ENCODE measurements around the gene KIF7.

The KIF7 gene

DNA sequence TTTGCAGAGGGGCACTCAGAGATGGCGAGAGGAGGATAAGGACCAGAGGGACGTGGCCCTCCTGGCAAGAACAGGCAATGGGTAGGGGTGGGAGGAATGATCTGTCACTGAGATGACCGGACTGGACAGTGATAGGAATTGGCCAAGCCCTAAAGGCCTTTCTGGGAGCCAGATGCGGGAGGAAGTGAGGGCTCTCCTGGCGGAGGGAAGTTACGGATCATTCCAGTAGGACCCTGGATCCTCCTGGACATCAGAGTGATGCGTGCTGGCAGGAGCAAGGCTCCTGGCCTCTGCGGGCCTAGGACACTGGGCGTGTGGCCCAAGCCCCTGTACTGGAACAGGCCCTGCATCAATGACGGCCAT, 23.4 kb downstream of the KIF7 start:
- Histone ChIP-seq H3K4me3 (ENCODE audit: insufficient read depth in 1 of 2, low read depth in 1 of 2, low read length in 2 of 2) (no peak overlapping the region), H3K9ac (ENCODE audit: low read length) (no peak overlapping the region), H3K18ac (ENCODE audit: low read depth in 1 of 2, low read length in 2 of 2) (no peak overlapping the region), H3K79me1 (replicated peaks; ENCODE audit: low read length, poor library complexity, severe bottlenecking) (no peaks in the 10 kb centered on the region), H3K4me2 (ENCODE audit: low read length, poor library complexity, severe bottlenecking) (no peak overlapping the region), H2BK15ac (ENCODE audit: low read depth, poor library complexity, severe bottlenecking) (no peak overlapping the region), H3K36me3 (ENCODE audit: control insufficient read depth in 1 of 2, insufficient read depth in 2 of 2, low read depth in 1 of 2, low read length in 2 of 2) (peaks cover 66 to 67% of the 10 kb centered on the region in 2 experiments), H2BK5ac (ENCODE audit: low read depth, low read length, poor library complexity, severe bottlenecking) (no peak overlapping the region), H3K4me1 (ENCODE audit: control insufficient read depth, insufficient read depth, low read depth, low read length) (no peaks in the 10 kb centered on the region), H3K9me3 (ENCODE audit: control insufficient read depth, low read length) (no peaks in the 10 kb centered on the region), H4K91ac (ENCODE audit: low read length) (no peak overlapping the region), H2BK12ac (ENCODE audit: low read length in 2 of 2) (no peak overlapping the region), H3K27me3 (ENCODE audit: control insufficient read depth in 1 of 2, insufficient read depth in 1 of 2, low read length in 2 of 2) (no peaks in the 10 kb centered on the region), H4K8ac (ENCODE audit: low read length) (no peak overlapping the region), H2AFZ (ENCODE audit: low read depth, low read length) (no peak overlapping the region), H3K4ac (ENCODE audit: low read depth in 1 of 2, low read length in 2 of 2) (no peak overlapping the region), H3K27ac (ENCODE audit: low read length, poor library complexity, severe bottlenecking) (no peak overlapping the region), H2BK120ac (ENCODE audit: low read depth, low read length) (no peak overlapping the region), H3K14ac (ENCODE audit: low read length in 2 of 2) (no peak overlapping the region), H3K23ac (ENCODE audit: low read length in 2 of 2) (no peak overlapping the region), H2AK5ac (ENCODE audit: low read length, severe bottlenecking) (no peak overlapping the region)
- no peak for DNase-seq
- WGBS, result 87% methylated on average over 10 of the region's 10 CpGs

DNA sequence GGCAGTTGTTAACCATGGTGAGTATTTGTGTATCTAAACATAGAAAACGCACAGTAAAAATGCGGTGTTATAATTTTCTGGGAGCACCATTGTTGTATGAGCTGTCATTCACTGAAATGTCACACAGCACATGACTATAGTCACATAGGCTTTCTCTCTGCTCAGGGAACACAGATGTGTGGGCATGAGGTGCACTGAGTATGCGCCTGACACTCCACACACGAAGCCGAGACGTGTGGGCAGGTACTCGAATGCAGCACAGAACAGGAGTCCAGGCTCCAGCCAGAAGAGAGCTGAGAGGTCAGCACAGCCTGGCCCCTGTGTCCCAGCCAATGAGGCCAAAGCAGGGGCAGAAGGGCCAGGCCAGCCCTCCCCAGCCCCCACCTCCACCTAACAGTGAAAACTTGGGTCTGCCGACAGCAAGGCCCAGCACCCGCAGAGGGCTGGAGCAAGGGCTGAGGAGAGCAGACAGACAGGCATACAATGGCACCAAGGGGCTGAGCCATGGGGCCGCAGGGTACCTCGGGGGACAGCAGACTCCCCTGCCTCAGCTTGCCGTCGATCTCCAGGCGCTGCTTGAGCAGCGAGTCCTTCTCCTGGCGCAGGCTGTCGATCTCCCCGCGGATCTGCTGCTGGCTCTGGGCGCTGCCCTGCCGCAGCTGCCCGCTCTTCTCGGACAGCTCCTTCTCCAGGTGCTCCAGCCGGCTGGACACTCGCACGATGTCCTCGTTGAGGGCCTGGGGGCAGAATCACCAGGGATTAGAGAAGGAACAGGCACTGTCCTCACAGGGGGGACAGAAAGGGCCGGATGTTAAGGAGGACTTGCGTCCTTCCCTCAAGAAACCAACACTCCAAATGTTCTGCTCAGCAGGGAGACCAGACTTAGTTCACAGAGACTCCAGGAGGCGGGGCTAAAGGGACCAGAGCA, 24.0 kb downstream of the KIF7 start:
- Histone ChIP-seq H2BK5ac (ENCODE audit: low read depth, low read length, poor library complexity, severe bottlenecking) (no peak overlapping the region), H3K9ac (ENCODE audit: low read length) (no peak overlapping the region), H2AK5ac (ENCODE audit: low read length, severe bottlenecking) (no peak overlapping the region), H2AFZ (ENCODE audit: low read depth, low read length) (no peak overlapping the region), H3K27me3 (ENCODE audit: control insufficient read depth in 1 of 2, insufficient read depth in 1 of 2, low read length in 2 of 2) (no peaks in the 10 kb centered on the region), H4K91ac (ENCODE audit: low read length) (no peak overlapping the region), H3K18ac (ENCODE audit: low read depth in 1 of 2, low read length in 2 of 2) (no peak overlapping the region), H3K23ac (ENCODE audit: low read length in 2 of 2) (no peak overlapping the region), H3K4me2 (ENCODE audit: low read length, poor library complexity, severe bottlenecking) (no peak overlapping the region), H3K36me3 (ENCODE audit: control insufficient read depth in 1 of 2, insufficient read depth in 2 of 2, low read depth in 1 of 2, low read length in 2 of 2) (peaks cover 73 to 74% of the 10 kb centered on the region in 2 experiments), H2BK12ac (ENCODE audit: low read length in 2 of 2) (no peak overlapping the region), H3K4me3 (ENCODE audit: insufficient read depth in 1 of 2, low read depth in 1 of 2, low read length in 2 of 2) (no peak overlapping the region), H3K27ac (ENCODE audit: low read length, poor library complexity, severe bottlenecking) (no peak overlapping the region), H3K4me1 (ENCODE audit: control insufficient read depth, insufficient read depth, low read depth, low read length) (no peaks in the 10 kb centered on the region), H2BK15ac (ENCODE audit: low read depth, poor library complexity, severe bottlenecking) (no peak overlapping the region), H3K14ac (ENCODE audit: low read length in 2 of 2) (no peak overlapping the region), H4K8ac (ENCODE audit: low read length) (no peak overlapping the region), H2BK120ac (ENCODE audit: low read depth, low read length) (no peak overlapping the region), H3K79me1 (replicated peaks; ENCODE audit: low read length, poor library complexity, severe bottlenecking) (no peaks in the 10 kb centered on the region), H3K9me3 (ENCODE audit: control insufficient read depth, low read length) (no peaks in the 10 kb centered on the region), H3K4ac (ENCODE audit: low read depth in 1 of 2, low read length in 2 of 2) (no peak overlapping the region)
- no peak for DNase-seq
- 92% methylated on average over 30 of the region's 30 CpGs for WGBS

DNA sequence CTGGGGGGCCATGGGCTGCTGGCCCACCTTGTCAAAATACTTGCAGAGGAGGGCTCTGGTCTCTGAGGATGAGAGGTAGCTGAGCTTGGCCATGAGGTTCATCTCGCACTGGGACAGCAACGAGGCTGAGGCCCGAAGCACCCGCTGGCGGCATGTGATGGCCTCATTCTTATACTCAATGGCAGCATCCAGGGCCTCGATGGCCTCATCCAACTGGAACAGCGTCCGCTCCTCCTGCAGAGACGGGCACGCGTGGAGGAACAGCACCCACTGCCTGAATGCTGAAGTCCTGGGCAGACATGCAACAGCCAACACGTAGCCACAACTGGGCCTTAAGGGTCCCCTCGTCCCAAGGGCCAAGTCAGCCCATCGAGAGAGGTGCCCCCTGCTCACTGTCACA, 25.0 kb downstream of the KIF7 start:
- no peaks in the 10 kb centered on the region for H3K4me1 ChIP-seq (ENCODE audit: control insufficient read depth, insufficient read depth, low read depth, low read length)
- no peaks in the 10 kb centered on the region for H3K27me3 ChIP-seq (ENCODE audit: control insufficient read depth in 1 of 2, insufficient read depth in 1 of 2, low read length in 2 of 2)
- H3K9me3 ChIP-seq (ENCODE audit: control insufficient read depth, low read length), result no peaks in the 10 kb centered on the region
- H2BK120ac ChIP-seq (ENCODE audit: low read depth, low read length), result no peak overlapping the region
- no peak overlapping the region for H2AK5ac ChIP-seq (ENCODE audit: low read length, severe bottlenecking)
- no peak overlapping the region for H3K4ac ChIP-seq (ENCODE audit: low read depth in 1 of 2, low read length in 2 of 2)
- no peak overlapping the region for H3K27ac ChIP-seq (ENCODE audit: low read length, poor library complexity, severe bottlenecking)
- H3K79me1 ChIP-seq (replicated peaks; ENCODE audit: low read length, poor library complexity, severe bottlenecking), result peaks cover 3% of the 10 kb centered on the region
- no peak overlapping the region for H3K18ac ChIP-seq (ENCODE audit: low read depth in 1 of 2, low read length in 2 of 2)
- no peak overlapping the region for H3K4me2 ChIP-seq (ENCODE audit: low read length, poor library complexity, severe bottlenecking)
- H3K14ac ChIP-seq (ENCODE audit: low read length in 2 of 2), result no peak overlapping the region
- no peak overlapping the region for H2AFZ ChIP-seq (ENCODE audit: low read depth, low read length)
- no peak overlapping the region for H2BK5ac ChIP-seq (ENCODE audit: low read depth, low read length, poor library complexity, severe bottlenecking)
- WGBS, result 90% methylated on average over 14 of the region's 14 CpGs
- no peak for DNase-seq
- H4K91ac ChIP-seq (ENCODE audit: low read length), result no peak overlapping the region
- no peak overlapping the region for H4K8ac ChIP-seq (ENCODE audit: low read length)
- H3K4me3 ChIP-seq (ENCODE audit: insufficient read depth in 1 of 2, low read depth in 1 of 2, low read length in 2 of 2), result no peak overlapping the region
- no peak overlapping the region for H2BK15ac ChIP-seq (ENCODE audit: low read depth, poor library complexity, severe bottlenecking)
- no peak overlapping the region for H3K9ac ChIP-seq (ENCODE audit: low read length)
- H3K23ac ChIP-seq (ENCODE audit: low read length in 2 of 2), result no peak overlapping the region
- peaks cover 82 to 84% of the 10 kb centered on the region in 2 experiments for H3K36me3 ChIP-seq (ENCODE audit: control insufficient read depth in 1 of 2, insufficient read depth in 2 of 2, low read depth in 1 of 2, low read length in 2 of 2)
- no peak overlapping the region for H2BK12ac ChIP-seq (ENCODE audit: low read length in 2 of 2)

DNA sequence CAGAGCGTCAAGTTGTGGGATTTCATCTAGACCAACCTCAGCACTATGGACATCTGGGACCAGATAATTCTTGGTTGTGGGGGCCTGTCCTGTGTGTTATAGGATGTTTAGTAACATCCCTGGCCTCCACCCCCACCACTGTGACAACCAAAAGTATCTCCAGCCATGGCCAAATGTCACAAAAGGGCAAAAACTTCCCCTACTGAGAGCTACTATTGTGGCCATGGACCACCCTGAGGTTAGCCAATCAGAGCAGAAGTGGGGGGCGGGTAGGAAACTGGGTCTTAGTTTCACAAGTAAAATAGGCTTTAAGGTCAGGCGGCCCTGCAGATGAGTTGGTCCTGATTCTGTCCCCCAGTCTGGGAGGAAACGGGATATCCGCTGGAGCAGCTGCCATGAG, 25.4 kb downstream of the KIF7 start:
- DNase-seq, result no peak
- Histone ChIP-seq H3K27ac (ENCODE audit: low read length, poor library complexity, severe bottlenecking) (no peak overlapping the region), H3K4me3 (ENCODE audit: insufficient read depth in 1 of 2, low read depth in 1 of 2, low read length in 2 of 2) (no peak overlapping the region), H3K36me3 (ENCODE audit: control insufficient read depth in 1 of 2, insufficient read depth in 2 of 2, low read depth in 1 of 2, low read length in 2 of 2) (peaks cover 87 to 88% of the 10 kb centered on the region in 2 experiments), H3K79me1 (replicated peaks; ENCODE audit: low read length, poor library complexity, severe bottlenecking) (peaks cover 5% of the 10 kb centered on the region), H3K4ac (ENCODE audit: low read depth in 1 of 2, low read length in 2 of 2) (no peak overlapping the region), H3K14ac (ENCODE audit: low read length in 2 of 2) (no peak overlapping the region), H3K9me3 (ENCODE audit: control insufficient read depth, low read length) (no peaks in the 10 kb centered on the region), H4K8ac (ENCODE audit: low read length) (no peak overlapping the region), H2BK15ac (ENCODE audit: low read depth, poor library complexity, severe bottlenecking) (no peak overlapping the region), H3K4me1 (ENCODE audit: control insufficient read depth, insufficient read depth, low read depth, low read length) (no peaks in the 10 kb centered on the region), H2AK5ac (ENCODE audit: low read length, severe bottlenecking) (no peak overlapping the region), H3K23ac (ENCODE audit: low read length in 2 of 2) (no peak overlapping the region), H2BK12ac (ENCODE audit: low read length in 2 of 2) (no peak overlapping the region), H4K91ac (ENCODE audit: low read length) (no peak overlapping the region), H3K9ac (ENCODE audit: low read length) (no peak overlapping the region), H2BK120ac (ENCODE audit: low read depth, low read length) (no peak overlapping the region), H2BK5ac (ENCODE audit: low read depth, low read length, poor library complexity, severe bottlenecking) (no peak overlapping the region), H2AFZ (ENCODE audit: low read depth, low read length) (no peak overlapping the region), H3K27me3 (ENCODE audit: control insufficient read depth in 1 of 2, insufficient read depth in 1 of 2, low read length in 2 of 2) (no peaks in the 10 kb centered on the region), H3K4me2 (ENCODE audit: low read length, poor library complexity, severe bottlenecking) (no peak overlapping the region), H3K18ac (ENCODE audit: low read depth in 1 of 2, low read length in 2 of 2) (no peak overlapping the region)
- 97% methylated on average over 4 of the region's 5 CpGs for WGBS
